GM23338 (cell line): ENCODE measurements around the gene ZNF451. TPM values are rescaled to one million over a fixed set of nuclear protein-coding genes. Genes with fewer than 3 reads are reported as not detected.

Experiments
- ATAC-seq: fragments of 200-7000 bp; cut with Tn5 transposase; 3 replicates; pipeline ENCODE4 v1.9.1; 2020
- DNase-seq: peaks from one replicate; pipeline ENCODE4 v3.0.0-alpha.2; 2015; ENCODE audit warnings: low spot score
- H2AFZ ChIP-seq: fragments of 200-600 bp; sonication (generic); 2 replicates; pipeline ENCODE4 v1.8.0; 2016; ENCODE audit warnings: antibody characterized with exemption, mild to moderate bottlenecking, moderate library complexity
- H3F3A ChIP-seq: fragments of 200-600 bp; sonication (generic); replicated peaks from 2 replicates; pipeline ENCODE4 v1.8.0; 2017; ENCODE audit warnings: antibody characterized with exemption, mixed run types, low read depth
- H3K27ac ChIP-seq: fragments of 200-600 bp; sonication (generic); 2 replicates; pipeline ENCODE4 v1.6.1; 2016; ENCODE audit warnings: low read depth
- H3K27me3 ChIP-seq: fragments of 200-600 bp; sonication (generic); 2 replicates; pipeline ENCODE4 v1.8.0; 2016; ENCODE audit warnings: mild to moderate bottlenecking, mixed run types, moderate library complexity; ENCODE audit not compliant: insufficient read depth
- H3K36me3 ChIP-seq: fragments of 200-600 bp; sonication (generic); 2 replicates; pipeline ENCODE4 v1.8.0; 2016; ENCODE audit warnings: mild to moderate bottlenecking; ENCODE audit not compliant: insufficient read depth
- H3K4me1 ChIP-seq: fragments of 200-600 bp; sonication (generic); 2 replicates; pipeline ENCODE4 v1.8.0; 2016; ENCODE audit warnings: mild to moderate bottlenecking, moderate library complexity; ENCODE audit not compliant: insufficient read depth
- H3K4me2 ChIP-seq: fragments of 200-600 bp; sonication (generic); 2 replicates; pipeline ENCODE4 v1.7.1; 2017; ENCODE audit warnings: mixed run types
- H3K4me3 ChIP-seq: fragments of 200-600 bp; sonication (generic); 2 replicates; pipeline ENCODE4 v1.6.1; 2016; ENCODE audit warnings: mixed run types
- H3K79me2 ChIP-seq: fragments of 200-600 bp; sonication (generic); replicated peaks from 2 replicates; pipeline ENCODE4 v1.8.0; 2017; ENCODE audit warnings: mild to moderate bottlenecking; ENCODE audit not compliant: insufficient read depth
- H3K9me2 ChIP-seq: fragments of 200-600 bp; sonication (generic); 2 replicates; pipeline ENCODE4 v1.8.0; 2017; ENCODE audit not compliant: insufficient read depth
- H4K20me1 ChIP-seq: fragments of 200-600 bp; sonication (generic); replicated peaks from 2 replicates; pipeline ENCODE4 v1.8.0; 2017; ENCODE audit warnings: mild to moderate bottlenecking; ENCODE audit not compliant: insufficient read depth
- H3K27ac Mint-ChIP-seq: 2 replicates; pipeline ENCODE4 v1.8.0; 2020; ENCODE audit warnings: inconsistent platforms, mild to moderate bottlenecking, moderate library complexity, mixed read lengths
- H3K27me3 Mint-ChIP-seq: 3 replicates; pipeline ENCODE4 v1.8.0; 2022; ENCODE audit warnings: low read depth, mild to moderate bottlenecking, moderate library complexity, mixed read lengths, inconsistent platforms; ENCODE audit not compliant: insufficient read depth, poor library complexity
- H3K36me3 Mint-ChIP-seq: 3 replicates; pipeline ENCODE4 v1.8.0; 2021; ENCODE audit warnings: low read depth, mild to moderate bottlenecking, inconsistent platforms, moderate library complexity, mixed read lengths
- H3K4me1 Mint-ChIP-seq: 3 replicates; pipeline ENCODE4 v1.8.0; 2020; ENCODE audit warnings: mild to moderate bottlenecking, inconsistent platforms, mixed read lengths
- H3K4me3 Mint-ChIP-seq: 3 replicates; pipeline ENCODE4 v1.8.0; 2021; ENCODE audit warnings: moderate library complexity, mild to moderate bottlenecking, inconsistent platforms, mixed read lengths
- H3K9me3 Mint-ChIP-seq: 3 replicates; pipeline ENCODE4 v1.8.0; 2020; ENCODE audit warnings: moderate library complexity, mild to moderate bottlenecking, inconsistent platforms, mixed read lengths
- CTCF ChIP-seq, 2 experiments: fragments of 200-600 bp in 1 of 2; sonication (generic) in 1 of 2; conservative IDR thresholded peaks; 2 replicates each; pipeline versions ENCODE4 v1.5.1 to v1.6.1; 2016 to 2017; ENCODE audit warnings: antibody characterized with exemption in 2 of 2, low read depth in 2 of 2, mild to moderate bottlenecking in 2 of 2, moderate library complexity in 1 of 2
- ETS1 ChIP-seq: IDR thresholded peaks from 2 replicates; pipeline ENCODE4 v1.6.1; 2016; ENCODE audit warnings: antibody characterized with exemption
- EZH2 ChIP-seq: fragments of 200-600 bp; sonication (generic); IDR thresholded peaks from one replicate; pipeline ENCODE4 v1.8.0; 2017; ENCODE audit warnings: antibody characterized with exemption, mild to moderate bottlenecking, low read depth; ENCODE audit not compliant: unreplicated experiment
- EZH2phosphoT487 ChIP-seq: fragments of 200-600 bp; sonication (generic); IDR thresholded peaks from one replicate; pipeline ENCODE4 v1.8.1; 2018; ENCODE audit warnings: antibody characterized with exemption; ENCODE audit not compliant: unreplicated experiment
- JUNB ChIP-seq: IDR thresholded peaks from one replicate; pipeline ENCODE4 v1.6.1; 2016; ENCODE audit warnings: antibody characterized with exemption; ENCODE audit not compliant: unreplicated experiment
- NANOG ChIP-seq: IDR thresholded peaks from 2 replicates; pipeline ENCODE4 v1.6.1; 2016; ENCODE audit warnings: antibody characterized with exemption, borderline replicate concordance
- POLR2AphosphoS5 ChIP-seq: IDR thresholded peaks from 2 replicates; pipeline ENCODE4 v1.6.1; 2016; ENCODE audit warnings: antibody characterized with exemption, low read depth
- REST ChIP-seq: IDR thresholded peaks from one replicate; pipeline ENCODE4 v1.6.1; 2018; ENCODE audit warnings: antibody characterized with exemption; ENCODE audit not compliant: unreplicated experiment
- STAT1 ChIP-seq: IDR thresholded peaks from one replicate; pipeline ENCODE4 v1.6.1; 2016; ENCODE audit warnings: antibody characterized with exemption; ENCODE audit not compliant: unreplicated experiment
- ZNF114 ChIP-seq: fragments of 250-450 bp; sonication (Bioruptor Pico); IDR thresholded peaks from 2 replicates; pipeline ENCODE4 v1.5.0; 2020; ENCODE audit warnings: mild to moderate bottlenecking, moderate library complexity
- ZNF331 ChIP-seq: fragments of 250-450 bp; sonication (Bioruptor Pico); IDR thresholded peaks from 2 replicates; pipeline ENCODE4 v1.5.0; 2020; ENCODE audit warnings: low read depth, mild to moderate bottlenecking, moderate library complexity
- ZNF462 ChIP-seq: fragments of 250-450 bp; sonication (Bioruptor Pico); IDR thresholded peaks from 2 replicates; pipeline ENCODE4 v1.5.0; 2020; ENCODE audit warnings: mild to moderate bottlenecking, moderate library complexity
- polyA plus RNA-seq: library from polyadenylated mRNA; unstranded; fragments of >200 nt; fragmentation: Nextera tagmentation; extraction: Ambion mirVana; gene quantifications from 2 replicates; pipeline ENCODE4 v1.2.1, GENCODE V29; 2016
- total RNA-seq: library from RNA; depleted of rRNA; stranded (reverse); fragments of >200 nt; shearing (Covaris generic); gene quantifications from 2 replicates; pipeline ENCODE4 v1.2.3, GENCODE V29; 2014

Gene ZNF451
- total and polyA plus RNA-seq, 2 experiments from 2014 or later = 44.8 to 54.1 TPM

GRCh38 chr6:57135885-57136284 lies 45.9 kb downstream of the ZNF451 start:
- no peak for DNase-seq
- TF ChIP-seq EZH2phosphoT487 (no peak), CTCF (conservative IDR thresholded peaks at IDR 0.05; ENCODE audit: low read depth in 2 of 2) (no peak), ZNF462 (CRISPR knock-in tag) (no peak), STAT1 (no peak), POLR2AphosphoS5 (no peak), ZNF114 (CRISPR knock-in tag) (no peak), REST (no peak), ETS1 (no peak), ZNF331 (CRISPR knock-in tag) (no peak), JUNB (no peak), NANOG (no peak), EZH2 (no peak)
- H3K27me3 Mint-ChIP-seq = no peaks in the 10 kb centered on the region
- H3K36me3 ChIP-seq = no peaks in the 10 kb centered on the region
- no peak overlapping the region for H3K4me3 Mint-ChIP-seq
- H3K9me3 Mint-ChIP-seq = no peaks in the 10 kb centered on the region
- H3K79me2 ChIP-seq = no peaks in the 10 kb centered on the region
- H3K27ac Mint-ChIP-seq = no peak overlapping the region
- H3K36me3 Mint-ChIP-seq = 0 out of 3 replicates have a peak, but pooled peaks cover 6% of the 10 kb centered on the region
- no peak for ATAC-seq
- H2AFZ ChIP-seq = no peak overlapping the region
- no peak overlapping the region for H3K4me3 ChIP-seq
- H3K27ac ChIP-seq = no peak overlapping the region
- H4K20me1 ChIP-seq = no peaks in the 10 kb centered on the region
- no peaks in the 10 kb centered on the region for H3K4me1 ChIP-seq
- no peaks in the 10 kb centered on the region for H3K4me1 Mint-ChIP-seq
- H3K4me2 ChIP-seq = no peak overlapping the region
- H3F3A ChIP-seq = no peaks in the 10 kb centered on the region
- no peaks in the 10 kb centered on the region for H3K9me2 ChIP-seq
- H3K27me3 ChIP-seq = no peaks in the 10 kb centered on the region
